HepG2 (cell line): ENCODE results near the gene WDFY1. TPM values are rescaled to one million over a fixed set of nuclear protein-coding genes. Genes with fewer than 3 reads are reported as not detected.

Experiments
- ATAC-seq: fragments of 200-7000 bp; cut with Tn5 transposase; 3 replicates; pipeline ENCODE4 v1.9.1; 2020; ENCODE audit warnings: mild to moderate bottlenecking, moderate library complexity
- BruUV-seq: library from RNA; stranded (reverse); fragments of 400-500 nt; replicated peaks from 2 replicates; lab custom pipeline; 2021; lab: Mats Ljungman, UMichigan
- CTCF ChIA-PET: fragments of 300-600 bp; formaldehyde crosslinking; extraction: SDS; loops from one replicate; lab custom pipeline; 2021; ENCODE audit warnings: low total read pairs, inconsistent platforms, low intra/inter-chr PET ratio; lab: Yijun Ruan, JAX
- POLR2A ChIA-PET: fragments of 350-600 bp; sonication (Branson Sonifier 250); formaldehyde crosslinking; loops from one replicate; lab custom pipeline; 2020; ENCODE audit warnings: antibody characterized with exemption, inconsistent platforms; lab: Yijun Ruan, JAX
- DNase-seq: peaks from one replicate; pipeline ENCODE4 v3.0.0-alpha.2; 2015; ENCODE audit warnings: low spot score
- FAIRE-seq: peaks from 3 replicates; lab custom pipeline; 2011; peaks lifted over from hg19 to GRCh38; lab: Jason Lieb, UNC
- H2AFZ ChIP-seq: one replicate; pipeline ENCODE4 v1.6.1; 2011; ENCODE audit warnings: low read length, inconsistent platforms
- H3K27ac ChIP-seq: fragments of 300-600 bp; 3 replicates; pipeline ENCODE4 v1.8.0; 2011; ENCODE audit warnings: mixed run types, mild to moderate bottlenecking, mixed read lengths, low read length, inconsistent platforms; ENCODE audit not compliant: insufficient read depth; ENCODE audit errors: extremely low read length
- H3K27me3 ChIP-seq, 2 experiments: fragments of 200-600 bp in 1 of 2; 2 replicates in 1 of 2; 3 replicates in 1 of 2; pipeline versions ENCODE4 v1.6.0 to v1.8.0; 2011; ENCODE audit warnings: low read length in 2 of 2, mild to moderate bottlenecking in 2 of 2, moderate library complexity in 2 of 2, inconsistent platforms in 1 of 2; ENCODE audit not compliant: insufficient read depth in 2 of 2, control insufficient read depth in 1 of 2
- H3K36me3 ChIP-seq, 2 experiments: fragments of 200-600 bp in 1 of 2; replicated peaks in 1 of 2; 2 replicates in 1 of 2; 3 replicates in 1 of 2; pipeline versions ENCODE4 v1.5.1 to v1.8.0; 2011; ENCODE audit warnings: low read length in 2 of 2, inconsistent platforms in 1 of 2; ENCODE audit not compliant: insufficient read depth in 2 of 2, control insufficient read depth in 1 of 2
- H3K4me1 ChIP-seq: 2 replicates; pipeline ENCODE4 v1.5.1; 2012; ENCODE audit warnings: low read length, inconsistent platforms; ENCODE audit not compliant: insufficient read depth
- H3K4me2 ChIP-seq: 2 replicates; pipeline ENCODE4 v1.6.0; 2011; ENCODE audit warnings: low read depth, low read length, inconsistent platforms
- H3K4me3 ChIP-seq, 3 experiments: fragments of 200-600 bp in 1 of 3; sonication (generic), shearing (Covaris generic) in 1 of 3; replicated peaks in 1 of 3; 2 replicates each; pipeline ENCODE4 v1.5.1; 2011 to 2016; ENCODE audit warnings: low read length in 3 of 3, inconsistent platforms in 2 of 3, low read depth in 2 of 3, mild to moderate bottlenecking in 2 of 3, control low read depth in 1 of 3, mixed read lengths in 1 of 3; ENCODE audit not compliant: insufficient read depth in 1 of 3
- H3K79me2 ChIP-seq: one replicate; pipeline ENCODE4 v1.6.1; 2011; ENCODE audit warnings: low read length, inconsistent platforms; ENCODE audit not compliant: insufficient read depth
- H3K9ac ChIP-seq: 2 replicates; pipeline ENCODE4 v1.6.0; 2011; ENCODE audit warnings: mild to moderate bottlenecking, low read depth, low read length, inconsistent platforms; ENCODE audit not compliant: insufficient read depth
- H3K9me3 ChIP-seq: 2 replicates; pipeline ENCODE4 v1.5.1; 2012; ENCODE audit warnings: mild to moderate bottlenecking, low read length
- H4K20me1 ChIP-seq: 2 replicates; pipeline ENCODE4 v1.6.0; 2011; ENCODE audit warnings: inconsistent platforms, mild to moderate bottlenecking, low read length, moderate library complexity; ENCODE audit not compliant: insufficient read depth
- JUNB ChIP-seq: sonication (generic); formaldehyde crosslinking; IDR thresholded peaks from 2 replicates; pipeline ENCODE4 v1.8.0; 2022; ENCODE audit warnings: missing genetic modification reagents, mild to moderate bottlenecking, borderline replicate concordance
- MAFK ChIP-seq, 2 experiments: IDR thresholded peaks in 1 of 2; conservative IDR thresholded peaks in 1 of 2; 2 replicates each; pipeline ENCODE4 v1.6.1; 2011; ENCODE audit warnings: improper control_type of control experiment in 2 of 2, low read length in 2 of 2
- MTF1 ChIP-seq: sonication (generic); formaldehyde crosslinking; IDR thresholded peaks from 2 replicates; pipeline ENCODE4 v1.5.0; 2020; ENCODE audit warnings: missing genetic modification reagents
- USF2 ChIP-seq, 2 experiments: sonication (generic) in 1 of 2; formaldehyde crosslinking in 1 of 2; IDR thresholded peaks; 2 replicates each; pipeline versions ENCODE4 v1.5.1 to v1.6.1; 2011 to 2020; ENCODE audit warnings: borderline replicate concordance in 1 of 2, low read depth in 1 of 2, low read length in 1 of 2, mild to moderate bottlenecking in 1 of 2, missing genetic modification reagents in 1 of 2, moderate library complexity in 1 of 2
- ZBTB25 ChIP-seq: IDR thresholded peaks from 2 replicates; pipeline ENCODE4 v1.6.1; 2018; ENCODE audit warnings: missing genetic modification reagents
- ZMYM4 ChIP-seq: sonication (generic); formaldehyde crosslinking; IDR thresholded peaks from 2 replicates; pipeline ENCODE4 v1.8.1; 2023; ENCODE audit warnings: mild to moderate bottlenecking, missing genetic modification reagents
- ZNF3 ChIP-seq: IDR thresholded peaks from 2 replicates; pipeline ENCODE4 v1.7.0; 2017; ENCODE audit warnings: inconsistent platforms
- ZNF34 ChIP-seq: sonication (generic); formaldehyde crosslinking; IDR thresholded peaks from 2 replicates; pipeline ENCODE4 v1.4.0; 2020; ENCODE audit warnings: mild to moderate bottlenecking, missing genetic modification reagents, borderline replicate concordance
- ZNF570 ChIP-seq: sonication (generic); formaldehyde crosslinking; IDR thresholded peaks from 2 replicates; pipeline ENCODE4 v1.4.0; 2020; ENCODE audit warnings: mild to moderate bottlenecking, missing genetic modification reagents, borderline replicate concordance
- ZNF83 ChIP-seq: sonication (generic); formaldehyde crosslinking; IDR thresholded peaks from 2 replicates; pipeline ENCODE4 v1.4.0; 2020; ENCODE audit warnings: missing genetic modification reagents, mild to moderate bottlenecking, borderline replicate concordance
- WGBS: methylation state at CpG from one replicate; pipeline ENCODE4 v1.1.6; 2017; ENCODE audit warnings: low lambda C conversion rate; 5-methylcytosine and 5-hydroxymethylcytosine counted together
- in situ Hi-C: cut with HindIII; loops from 2 replicates; pipeline ENCODE4 v1.10.0; 2017; ENCODE audit warnings: low pct_unique_long_range_greater_than_20kb; ENCODE audit not compliant: extremely low pct_ligation_motif_present
- intact Hi-C: fragments of 100-400 bp; cut with micrococcal nuclease; formaldehyde crosslinking; loops from one replicate; pipeline ENCODE4 v1.10.0; 2022; ENCODE audit not compliant: unreplicated experiment
- polyA plus RNA-seq, 8 experiments: library from polyadenylated mRNA; depleted of rRNA in 3 of 8; stranded (reverse) in 7 of 8; unstranded in 1 of 8; fragments of >200 nt; fragmentation: Illumina TruSeq in 4 of 8; extraction: Trizol in 4 of 8; gene quantifications; 2 replicates each; pipeline versions ENCODE4 v1.2.1 to v1.2.3, GENCODE V29; 2011 to 2016; ENCODE audit warnings: low read depth in 4 of 8, missing spikeins in 1 of 8, mixed read lengths in 1 of 8; ENCODE audit not compliant: insufficient read depth in 1 of 8
- total RNA-seq, 5 experiments: library from RNA; depleted of rRNA; stranded (reverse); fragments of >200 nt; fragmentation: Illumina TruSeq; extraction: Trizol; gene quantifications; 2 replicates each; pipeline ENCODE4 v1.2.3, GENCODE V29; 2016; ENCODE audit warnings: low read depth in 1 of 5
- TF ChIP-seq, protein P1 (sequence below): sonication (generic); formaldehyde crosslinking; IDR thresholded peaks from 2 replicates; pipeline ENCODE4 v1.5.0; 2020; ENCODE audit warnings: mild to moderate bottlenecking, missing genetic modification reagents

The WDFY1 gene
- total and polyA plus RNA-seq, 2 of the 13 experiments (the other 11 are each of a cell fraction or from before 2014, with no cell fraction given), result 77.0 to 78.4 TPM

- H3K27ac ChIP-seq, result no peak overlapping the region
- TF ChIP-seq ZNF34 (no peak), ZBTB25 (CRISPR knock-in tag) (no peak), MTF1 (CRISPR knock-in tag) (no peak), ZNF3 (CRISPR knock-in tag) (no peak), ZNF570 (CRISPR knock-in tag) (no peak), ZNF83 (CRISPR knock-in tag) (no peak), MAFK (conservative IDR thresholded peaks at IDR 0.05 in 1 of 2, IDR thresholded peaks at IDR 0.05 in 1 of 2; ENCODE audit: low read length in 2 of 2) (0 out of 4 replicates have a peak, but pooled peaks of 1 of the 2 experiments have one; percentile 26)
- WGBS, result 23% methylated on average over 1 of the region's 1 CpG
- CTCF ChIA-PET, result no interaction called here
- in situ Hi-C loops, result no loop called here
- FAIRE-seq (no peak), ATAC-seq (no peak), DNase-seq (no peak)
- H3K4me1 ChIP-seq, result 0 out of 2 replicates have a peak, but pooled peaks cover 8% of the 10 kb centered on the region
- no peaks in the 10 kb centered on the region for H3K27me3 ChIP-seq
- H2AFZ ChIP-seq, result no peak overlapping the region
- no peaks in the 10 kb centered on the region; a peak in 1 of 5 replicates for H3K36me3 ChIP-seq
- BruUV-seq, result no TSS peak
- H4K20me1 ChIP-seq, result no peaks in the 10 kb centered on the region
- POLR2A ChIA-PET, result no interaction called here
- no peaks in the 10 kb centered on the region for H3K79me2 ChIP-seq
- intact Hi-C loops, result no loop called here
- H3K9me3 ChIP-seq, result no peaks in the 10 kb centered on the region
- H3K4me3 ChIP-seq, result no peak overlapping the region
- no peak overlapping the region for H3K9ac ChIP-seq
- no peak overlapping the region for H3K4me2 ChIP-seq
These were observed 35.2 kb upstream of the WDFY1 start for GRCh38 chr2:223980397-223980735.

GRCh38 chr2:223979730-223980396 is 34.7 kb upstream of the WDFY1 start:
- Histone ChIP-seq H3K27me3 (no peaks in the 10 kb centered on the region), H2AFZ (no peak overlapping the region), H3K9ac (no peak overlapping the region), H3K4me2 (no peak overlapping the region), H3K9me3 (no peaks in the 10 kb centered on the region), H3K36me3 (no peaks in the 10 kb centered on the region; a peak in 1 of 5 replicates), H3K79me2 (no peaks in the 10 kb centered on the region), H3K4me3 (no peak overlapping the region), H3K4me1 (0 out of 2 replicates have a peak, but pooled peaks cover 8% of the 10 kb centered on the region), H4K20me1 (no peaks in the 10 kb centered on the region), H3K27ac (no peak overlapping the region)
- DNase-seq (no peak), FAIRE-seq (no peak), ATAC-seq (peak; percentile 91)
- CTCF ChIA-PET, result no interaction called here
- 80% methylated on average over 2 of the region's 2 CpGs for WGBS
- POLR2A ChIA-PET, result no interaction called here
- intact Hi-C loops (no loop called here), in situ Hi-C loops (no loop called here)
- no TSS peak for BruUV-seq
- TF ChIP-seq, protein P1, sequence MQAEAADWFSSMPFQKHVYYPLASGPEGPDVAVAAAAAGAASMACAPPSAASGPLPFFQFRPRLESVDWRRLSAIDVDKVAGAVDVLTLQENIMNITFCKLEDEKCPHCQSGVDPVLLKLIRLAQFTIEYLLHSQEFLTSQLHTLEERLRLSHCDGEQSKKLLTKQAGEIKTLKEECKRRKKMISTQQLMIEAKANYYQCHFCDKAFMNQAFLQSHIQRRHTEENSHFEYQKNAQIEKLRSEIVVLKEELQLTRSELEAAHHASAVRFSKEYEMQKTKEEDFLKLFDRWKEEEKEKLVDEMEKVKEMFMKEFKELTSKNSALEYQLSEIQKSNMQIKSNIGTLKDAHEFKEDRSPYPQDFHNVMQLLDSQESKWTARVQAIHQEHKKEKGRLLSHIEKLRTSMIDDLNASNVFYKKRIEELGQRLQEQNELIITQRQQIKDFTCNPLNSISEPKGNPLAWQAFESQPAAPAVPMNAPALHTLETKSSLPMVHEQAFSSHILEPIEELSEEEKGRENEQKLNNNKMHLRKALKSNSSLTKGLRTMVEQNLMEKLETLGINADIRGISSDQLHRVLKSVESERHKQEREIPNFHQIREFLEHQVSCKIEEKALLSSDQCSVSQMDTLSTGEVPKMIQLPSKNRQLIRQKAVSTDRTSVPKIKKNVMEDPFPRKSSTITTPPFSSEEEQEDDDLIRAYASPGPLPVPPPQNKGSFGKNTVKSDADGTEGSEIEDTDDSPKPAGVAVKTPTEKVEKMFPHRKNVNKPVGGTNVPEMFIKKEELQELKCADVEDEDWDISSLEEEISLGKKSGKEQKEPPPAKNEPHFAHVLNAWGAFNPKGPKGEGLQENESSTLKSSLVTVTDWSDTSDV (CRISPR knock-in tag), result no peak
- TF ChIP-seq ZMYM4 (CRISPR knock-in tag) (peak; percentile 35; the same call in 1 of the 2 replicates), JUNB (CRISPR knock-in tag) (no peak), USF2 (IDR thresholded peaks at IDR 0.05; ENCODE audit: low read depth, low read length) (peak; percentile 60; the same call in 1 of the 2 replicates), USF2 (CRISPR knock-in tag; IDR thresholded peaks at IDR 0.05; ENCODE audit: borderline replicate concordance) (peak; percentile 74; the same call in 1 of the 2 replicates)
